Adrenal gland (tissue), 5 donors: ENCODE data around the gene RNASEL.

Source experiments
- CTCF ChIP-seq, 6 experiments: fragments of 450-650 bp in 4 of 6; fragments of 200-600 bp in 2 of 6; sonication (generic) in 1 of 6; IDR thresholded peaks; 1 replicate in 5 of 6; 2 replicates in 1 of 6; pipeline versions ENCODE4 v1.5.1 to v1.8.0; 2016 to 2021; ENCODE audit warnings: antibody characterized with exemption in 6 of 6, mild to moderate bottlenecking in 2 of 6, moderate library complexity in 1 of 6
- POLR2A ChIP-seq, 2 donors: fragments of 450-650 bp; IDR thresholded peaks; one replicate each; pipeline ENCODE4 v1.6.1; 2017; ENCODE audit warnings: antibody characterized with exemption in 2 of 2, mild to moderate bottlenecking in 2 of 2, moderate library complexity in 1 of 2
- donor health status: DM: no; HTN: no; CAD: no.

GRCh38 chr1:182633657-182634281 is 44.7 kb upstream of the RNASEL start:
- TF ChIP-seq CTCF (IDR thresholded peaks at IDR 0.05), result no peak
- TF ChIP-seq POLR2A (IDR thresholded peaks at IDR 0.05), result no peak
